HCT116 (cell line): ENCODE measurements around the gene ATXN7L1. TPM values are rescaled to one million over a fixed set of nuclear protein-coding genes. Genes with fewer than 3 reads are reported as not detected.

Source experiments
- ATAC-seq: fragments of 200-7000 bp; cut with Tn5 transposase; 2 replicates; pipeline ENCODE4 v1.9.1; 2020; ENCODE audit warnings: mild to moderate bottlenecking, moderate library complexity
- BruUV-seq: library from RNA; stranded (reverse); fragments of 400-500 nt; replicated peaks from 2 replicates; lab custom pipeline; 2021; lab: Mats Ljungman, UMichigan
- CTCF ChIA-PET: fragments of 300-600 bp; sonication (Branson Sonifier 250); formaldehyde crosslinking; loops from one replicate; lab custom pipeline; 2021; ENCODE audit warnings: antibody characterized with exemption; lab: Charles Lee
- POLR2A ChIA-PET: fragments of 300-600, 350-600 bp; sonication (Branson Sonifier 250); formaldehyde crosslinking; loops from one replicate; lab custom pipeline; 2021; ENCODE audit warnings: antibody characterized with exemption; lab: Charles Lee
- RAD21 ChIA-PET, 2 experiments: fragments of 300-600 bp; sonication (Branson Sonifier 250); formaldehyde crosslinking; loops; one replicate each; lab custom pipeline; 2023; ENCODE audit warnings: low total read pairs in 2 of 2; ENCODE audit not compliant: uncharacterized antibody in 2 of 2, unreplicated experiment in 2 of 2, low non-redundant PET in 1 of 2; lab: Charles Lee
- DNase-seq: peaks from one replicate; pipeline ENCODE4 v3.0.0-alpha.2; 2010; ENCODE audit warnings: low read depth, low spot score
- H2AFZ ChIP-seq: fragments of 200-600 bp; shearing (Covaris generic), sonication (generic); 2 replicates; pipeline ENCODE4 v1.6.1; 2017; ENCODE audit warnings: low read depth, mixed run types, mixed read lengths, antibody characterized with exemption, low read length; ENCODE audit not compliant: poor library complexity, severe bottlenecking
- H3K27ac ChIP-seq: 2 replicates; pipeline ENCODE4 v1.5.1; 2012; ENCODE audit warnings: low read depth, low read length
- H3K27me3 ChIP-seq: fragments of 200-600 bp; sonication (generic); 2 replicates; pipeline ENCODE4 v1.6.1; 2016; ENCODE audit warnings: mixed run types, low read length, mixed read lengths; ENCODE audit not compliant: insufficient read depth
- H3K36me3 ChIP-seq, 2 experiments: fragments of 200-500 bp in 1 of 2; fragments of 200-600 bp in 1 of 2; sonication (Bioruptor generic) in 1 of 2; sonication (generic) in 1 of 2; 2 replicates each; pipeline versions ENCODE4 v1.5.1 to v1.6.1; 2014 to 2016; ENCODE audit warnings: low read length in 2 of 2, inconsistent platforms in 1 of 2, mixed read lengths in 1 of 2, mixed run types in 1 of 2; ENCODE audit not compliant: insufficient read depth in 2 of 2, control insufficient read depth in 1 of 2
- H3K4me1 ChIP-seq, 2 experiments: fragments of 200-600 bp in 1 of 2; sonication (generic) in 1 of 2; 2 replicates each; pipeline versions ENCODE4 v1.5.1 to v1.6.1; 2012 to 2017; ENCODE audit warnings: low read length in 2 of 2, inconsistent platforms in 1 of 2, mild to moderate bottlenecking in 1 of 2, mixed read lengths in 1 of 2, mixed run types in 1 of 2, moderate library complexity in 1 of 2; ENCODE audit not compliant: insufficient read depth in 2 of 2, control insufficient read depth in 1 of 2
- H3K4me2 ChIP-seq: fragments of 200-600 bp; sonication (generic); 2 replicates; pipeline ENCODE4 v1.6.1; 2017; ENCODE audit warnings: mixed run types, low read length, mixed read lengths
- H3K4me3 ChIP-seq, 2 experiments: fragments of 200-600 bp in 1 of 2; sonication (generic) in 1 of 2; replicated peaks in 1 of 2; 2 replicates each; pipeline ENCODE4 v1.5.1; 2011 to 2016; ENCODE audit warnings: low read length in 2 of 2, control low read depth in 1 of 2, low read depth in 1 of 2, mild to moderate bottlenecking in 1 of 2, mixed read lengths in 1 of 2, mixed run types in 1 of 2
- H3K79me2 ChIP-seq: fragments of 200-600 bp; sonication (generic); 2 replicates; pipeline ENCODE4 v1.6.1; 2017; ENCODE audit warnings: mild to moderate bottlenecking, mixed run types, low read length, moderate library complexity, mixed read lengths; ENCODE audit not compliant: insufficient read depth
- H3K9ac ChIP-seq: fragments of 200-600 bp; sonication (generic); 2 replicates; pipeline ENCODE4 v1.6.1; 2016; ENCODE audit warnings: low read length, mixed read lengths
- H3K9me2 ChIP-seq: fragments of 200-600 bp; sonication (generic), shearing (Covaris generic); 2 replicates; pipeline ENCODE4 v1.6.1; 2017; ENCODE audit warnings: mixed run types, mild to moderate bottlenecking, moderate library complexity; ENCODE audit not compliant: insufficient read depth
- H3K9me3 ChIP-seq, 2 experiments: fragments of 200-500 bp in 1 of 2; fragments of 200-600 bp in 1 of 2; sonication (Bioruptor generic) in 1 of 2; sonication (generic) in 1 of 2; 2 replicates each; pipeline ENCODE4 v1.6.1; 2014 to 2017; ENCODE audit warnings: low read length in 2 of 2, mixed read lengths in 2 of 2, inconsistent platforms in 1 of 2, low read depth in 1 of 2, mild to moderate bottlenecking in 1 of 2, mixed run types in 1 of 2, moderate library complexity in 1 of 2; ENCODE audit not compliant: control insufficient read depth in 1 of 2, insufficient read depth in 1 of 2
- H4K20me1 ChIP-seq: fragments of 200-600 bp; sonication (generic), shearing (Covaris generic); 2 replicates; pipeline ENCODE4 v1.6.1; 2017; ENCODE audit warnings: mixed run types, mild to moderate bottlenecking, moderate library complexity; ENCODE audit not compliant: insufficient read depth
- CEBPB ChIP-seq: IDR thresholded peaks from 2 replicates; pipeline ENCODE4 v1.6.1; 2012; ENCODE audit warnings: low read depth
- EGR1 ChIP-seq: IDR thresholded peaks from 2 replicates; pipeline ENCODE4 v1.6.1; 2012; ENCODE audit warnings: low read depth
- REST ChIP-seq: IDR thresholded peaks from 2 replicates; pipeline ENCODE4 v1.6.1; 2012; ENCODE audit warnings: low read depth
- SIN3A ChIP-seq: IDR thresholded peaks from 2 replicates; pipeline ENCODE4 v1.6.1; 2012; ENCODE audit warnings: low read depth
- SP1 ChIP-seq: IDR thresholded peaks from 2 replicates; pipeline ENCODE4 v1.6.1; 2012; ENCODE audit warnings: low read depth
- ZNF274 ChIP-seq: fragments of 200-500 bp; sonication (Bioruptor generic); IDR thresholded peaks from 2 replicates; pipeline ENCODE4 v1.6.1; 2014; ENCODE audit warnings: mild to moderate bottlenecking, low read depth, low read length, inconsistent platforms
- intact Hi-C: fragments of 100-400 bp; cut with micrococcal nuclease; formaldehyde crosslinking; loops from 2 replicates; pipeline ENCODE4 v1.10.0; 2022
- total RNA-seq: library from RNA; stranded (reverse); gene quantifications from one replicate; pipeline ENCODE4 v1.2.1, GENCODE V29; 2021; ENCODE audit not compliant: unreplicated experiment

ATXN7L1 gene
- total RNA-seq, 1 experiment from 2014 or later = 11.5 TPM

- no peaks in the 10 kb centered on the region for H3K9me2 ChIP-seq
- H3K36me3 ChIP-seq = no peaks in the 10 kb centered on the region
- H3K27me3 ChIP-seq = no peaks in the 10 kb centered on the region
- H4K20me1 ChIP-seq = no peaks in the 10 kb centered on the region
- DNase-seq (no peak), ATAC-seq (no peak)
- H3K4me3 ChIP-seq = no peak overlapping the region
- TF ChIP-seq SIN3A (no peak), REST (no peak), CEBPB (no peak), ZNF274 (no peak), SP1 (no peak), EGR1 (no peak)
- H3K4me1 ChIP-seq = peaks cover 0 to 5% of the 10 kb centered on the region in 2 experiments; a peak in 2 of 4 replicates
- ChIA-PET RAD21 (no interaction called here), CTCF (no interaction called here), POLR2A (no interaction called here)
- BruUV-seq = no TSS peak
- no peak overlapping the region for H3K4me2 ChIP-seq
- no peak overlapping the region for H3K27ac ChIP-seq
- no peaks in the 10 kb centered on the region for H3K9me3 ChIP-seq
- intact Hi-C loops = no loop called here
- no peak overlapping the region for H3K9ac ChIP-seq
- no peak overlapping the region for H2AFZ ChIP-seq
- no peaks in the 10 kb centered on the region for H3K79me2 ChIP-seq
Observed at GRCh38 chr7:105691680-105692564, 184.5 kb downstream of the ATXN7L1 start.
